GM10266 (cell line): ENCODE data around the gene SFTA2.
"Not testable (repeated sequence)": the region's sequence is repeated elsewhere in the genome, so short reads cannot be mapped to it uniquely, and the experiment has no call there.

Source experiments
- DNase-seq: peaks from one replicate; pipeline ENCODE4 v3.0.0; 2012; ENCODE audit errors: extremely low spot score
- TF ChIP-seq, protein P1 (sequence below): IDR thresholded peaks from 2 replicates; pipeline ENCODE4 v1.5.1; 2012; ENCODE audit warnings: mild to moderate bottlenecking, low read depth; ENCODE audit not compliant: control insufficient read depth, insufficient read depth; ENCODE audit errors: missing control alignments

The SFTA2 gene

DNA sequence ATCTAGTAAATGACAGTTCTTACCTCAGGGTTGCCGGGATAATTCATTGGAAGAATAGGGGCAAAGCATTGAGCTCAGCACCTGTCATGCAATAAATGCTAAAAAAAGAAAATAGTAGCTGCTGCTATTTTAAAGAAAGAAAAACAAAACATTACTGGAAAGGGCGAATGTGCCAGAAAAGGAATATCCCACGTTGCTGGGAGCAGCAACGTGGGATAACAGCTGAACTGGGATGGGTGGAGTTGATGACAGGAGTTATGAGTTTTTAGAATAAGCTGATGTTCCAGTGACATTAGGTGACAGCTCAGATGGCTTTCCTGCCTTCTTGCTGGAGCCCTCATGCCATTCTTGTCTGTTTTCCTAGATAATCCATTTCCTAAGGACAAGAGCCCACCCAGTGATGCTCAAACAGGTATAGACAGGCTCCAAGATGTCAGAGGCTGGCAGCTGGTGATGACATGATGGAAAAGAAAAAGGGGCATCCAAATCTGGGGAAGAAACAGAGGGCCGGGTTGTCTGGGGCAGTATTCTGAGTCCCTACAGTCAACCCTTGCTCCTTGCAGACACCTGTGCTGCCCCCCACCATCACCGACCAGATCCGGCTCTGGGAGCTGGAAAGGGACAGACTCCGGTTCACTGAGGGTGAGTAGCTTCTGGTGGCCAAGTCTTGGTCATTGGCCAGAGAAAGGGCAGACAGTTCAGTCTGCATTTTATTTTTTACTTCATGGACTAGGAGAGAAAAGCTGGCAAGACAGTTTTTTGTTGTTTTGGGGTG lies 19.0 kb downstream of the SFTA2 start:
- TF ChIP-seq, protein P1, sequence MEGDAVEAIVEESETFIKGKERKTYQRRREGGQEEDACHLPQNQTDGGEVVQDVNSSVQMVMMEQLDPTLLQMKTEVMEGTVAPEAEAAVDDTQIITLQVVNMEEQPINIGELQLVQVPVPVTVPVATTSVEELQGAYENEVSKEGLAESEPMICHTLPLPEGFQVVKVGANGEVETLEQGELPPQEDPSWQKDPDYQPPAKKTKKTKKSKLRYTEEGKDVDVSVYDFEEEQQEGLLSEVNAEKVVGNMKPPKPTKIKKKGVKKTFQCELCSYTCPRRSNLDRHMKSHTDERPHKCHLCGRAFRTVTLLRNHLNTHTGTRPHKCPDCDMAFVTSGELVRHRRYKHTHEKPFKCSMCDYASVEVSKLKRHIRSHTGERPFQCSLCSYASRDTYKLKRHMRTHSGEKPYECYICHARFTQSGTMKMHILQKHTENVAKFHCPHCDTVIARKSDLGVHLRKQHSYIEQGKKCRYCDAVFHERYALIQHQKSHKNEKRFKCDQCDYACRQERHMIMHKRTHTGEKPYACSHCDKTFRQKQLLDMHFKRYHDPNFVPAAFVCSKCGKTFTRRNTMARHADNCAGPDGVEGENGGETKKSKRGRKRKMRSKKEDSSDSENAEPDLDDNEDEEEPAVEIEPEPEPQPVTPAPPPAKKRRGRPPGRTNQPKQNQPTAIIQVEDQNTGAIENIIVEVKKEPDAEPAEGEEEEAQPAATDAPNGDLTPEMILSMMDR = no peak
- no peak for DNase-seq

DNA sequence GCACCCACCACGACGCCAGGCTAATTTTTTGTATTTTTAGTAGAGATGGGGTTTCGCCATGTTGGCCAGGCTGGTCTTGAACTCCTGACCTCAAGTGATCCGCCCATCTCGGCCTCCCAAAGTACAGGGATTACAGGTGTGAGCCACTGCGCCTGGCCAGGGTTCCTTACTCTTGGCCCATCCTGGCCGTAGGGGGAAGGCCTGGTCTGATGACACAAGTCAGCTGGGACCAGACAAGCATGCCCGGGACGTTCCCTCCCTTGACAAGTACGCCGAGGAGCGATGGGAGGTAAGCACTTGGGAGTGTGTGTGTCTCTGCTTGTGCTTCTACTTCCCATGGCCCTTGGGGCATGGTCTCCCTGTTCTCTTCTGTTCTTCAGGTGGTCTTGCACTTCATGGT lies 21.5 kb downstream of the SFTA2 start:
- not testable (repeated sequence) for DNase-seq

DNA sequence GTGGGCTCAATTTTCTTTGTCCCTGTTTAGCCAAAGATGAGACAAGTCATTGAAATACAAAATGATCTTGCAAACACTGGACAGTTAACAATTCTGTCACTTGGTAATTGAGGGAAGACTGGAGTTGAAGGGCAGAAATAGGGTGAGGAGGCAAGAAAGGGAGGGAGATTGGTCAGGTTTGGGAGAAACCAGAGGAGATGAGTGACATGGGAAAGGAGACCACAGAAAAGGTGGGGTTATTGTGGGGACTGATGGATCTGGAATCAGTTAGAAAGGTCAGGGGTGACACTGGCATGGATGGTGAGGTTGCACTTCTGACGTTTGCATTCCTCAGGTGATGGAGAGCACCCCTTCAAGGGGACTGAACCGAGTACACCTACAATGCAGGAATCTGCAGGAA lies 23.3 kb downstream of the SFTA2 start:
- TF ChIP-seq, protein P1 = no peak
- no peak for DNase-seq

- TF ChIP-seq, protein P1 = no peak
Observed at GRCh38 chr6:30907758-30908591, 24.0 kb downstream of the SFTA2 start, which contains the start of gene GTF2H4. TSS of gene GTF2H4 (plus strand) at chr6:30908207.

DNA sequence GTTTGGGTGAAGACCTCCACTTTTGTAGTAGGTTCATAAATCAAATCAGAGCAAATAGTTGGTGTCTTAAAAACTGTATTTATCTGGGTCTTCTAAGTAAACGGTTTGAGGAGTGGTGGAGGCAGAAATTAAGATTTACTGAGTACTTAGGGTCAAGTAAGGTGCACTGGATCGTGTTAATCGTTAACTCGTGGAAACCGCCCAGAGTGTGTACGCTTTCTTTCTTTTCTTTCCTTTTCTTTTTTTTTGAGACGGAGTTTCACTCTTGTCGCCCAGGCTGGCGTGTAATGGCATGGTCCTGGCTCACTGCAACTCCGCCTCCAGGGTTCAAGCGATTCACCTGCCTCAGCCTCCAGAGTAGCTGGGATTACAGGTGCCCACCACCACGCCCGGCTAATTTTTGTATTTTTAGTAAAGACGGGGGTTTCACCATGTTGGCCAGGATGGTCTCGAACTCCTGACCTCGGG lies 24.6 kb downstream of the SFTA2 start:
- not testable (repeated sequence) for DNase-seq

More at GRCh38 chr6:30907758-30908591, 24.0 kb downstream of the SFTA2 start, which contains the start of gene GTF2H4:
- DNase-seq = peak; percentile 94

GRCh38 chr6:30903236-30903635 lies 28.7 kb downstream of the SFTA2 start:
- no peak for DNase-seq
- TF ChIP-seq, protein P1 = no peak

GRCh38 chr6:30902709-30903108 lies 29.3 kb downstream of the SFTA2 start:
- TF ChIP-seq, protein P1 = no peak
- DNase-seq = no peak

- DNase-seq = not testable (repeated sequence)
Observed at GRCh38 chr6:30902196-30902595, 29.8 kb downstream of the SFTA2 start.
